HS-27A (cell line): ENCODE data around the gene POTEH.
"Not testable (repeated sequence)": the region's sequence is repeated elsewhere in the genome, so short reads cannot be mapped to it uniquely, and the experiment has no call there.

Experiments used
- DNase-seq: peaks from one replicate; pipeline ENCODE4 v3.0.0-alpha.2; 2012; ENCODE audit warnings: low read depth, missing footprints

The POTEH gene

DNA sequence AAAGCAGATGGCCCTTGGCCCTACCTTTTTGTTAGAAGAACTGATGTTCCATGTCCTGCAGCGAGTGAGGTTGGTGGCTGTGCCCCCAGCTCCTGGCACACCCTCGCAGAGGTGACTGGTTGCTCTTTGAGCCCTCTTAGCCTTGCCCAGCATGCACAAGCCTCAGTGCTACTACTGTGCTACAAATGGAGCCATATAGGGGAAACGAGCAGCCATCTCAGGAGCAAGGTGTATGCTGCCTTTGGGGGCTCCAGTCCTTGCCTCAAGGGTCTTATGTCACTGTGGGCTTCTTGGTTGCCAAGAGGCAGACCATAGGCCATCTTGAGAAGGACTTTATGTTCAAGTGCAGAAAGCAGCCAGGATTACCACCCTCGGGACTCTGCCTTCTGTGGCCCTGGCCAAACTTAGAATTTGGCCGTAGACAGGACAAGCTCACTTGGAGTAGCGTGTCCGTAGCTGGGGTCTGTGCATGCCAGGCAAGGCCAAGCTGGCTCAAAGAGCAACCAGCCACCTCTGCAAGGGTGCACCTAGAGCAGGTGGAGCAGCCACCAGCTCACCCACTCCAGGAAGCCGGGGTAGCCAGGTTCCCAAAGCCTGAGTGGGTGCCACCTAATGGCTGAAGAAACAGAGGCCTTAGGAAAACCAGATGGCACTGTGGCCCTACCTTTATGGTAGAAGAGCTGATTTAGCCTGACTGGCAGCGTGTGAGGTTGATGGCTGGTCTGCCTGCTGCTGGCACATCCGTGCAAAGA lies 48.5 kb downstream of the POTEH start:
- not testable (repeated sequence) for DNase-seq

DNA sequence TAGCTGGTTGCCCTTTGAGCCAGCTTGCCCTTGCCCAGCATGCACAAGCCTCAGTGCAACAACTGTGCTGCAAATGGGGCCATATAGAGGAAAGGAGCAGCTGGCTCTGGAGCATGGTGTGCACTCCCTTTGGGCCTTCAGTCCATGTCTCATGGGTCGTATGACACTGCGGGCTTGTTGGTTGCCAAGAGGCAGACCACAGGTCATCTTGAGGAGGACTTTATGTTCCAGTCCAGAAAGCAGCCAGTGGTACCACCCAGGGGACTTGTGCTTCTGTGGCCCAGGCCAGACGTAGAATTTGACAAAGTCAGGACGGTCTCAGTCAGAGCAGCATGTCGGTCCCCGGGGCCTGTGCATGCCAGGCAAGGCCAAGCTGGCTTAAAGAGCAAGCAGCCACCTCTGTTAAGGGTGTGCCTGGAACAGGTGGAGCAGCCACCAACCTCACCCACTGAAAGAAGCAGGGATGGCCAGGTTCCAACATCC lies 49.1 kb downstream of the POTEH start:
- not testable (repeated sequence) for DNase-seq

GRCh38 chr22:15747636-15748323 lies 58.0 kb downstream of the POTEH start:
- DNase-seq, result not testable (repeated sequence)

GRCh38 chr22:15749181-15749970 lies 59.5 kb downstream of the POTEH start:
- not testable (repeated sequence) for DNase-seq

DNA sequence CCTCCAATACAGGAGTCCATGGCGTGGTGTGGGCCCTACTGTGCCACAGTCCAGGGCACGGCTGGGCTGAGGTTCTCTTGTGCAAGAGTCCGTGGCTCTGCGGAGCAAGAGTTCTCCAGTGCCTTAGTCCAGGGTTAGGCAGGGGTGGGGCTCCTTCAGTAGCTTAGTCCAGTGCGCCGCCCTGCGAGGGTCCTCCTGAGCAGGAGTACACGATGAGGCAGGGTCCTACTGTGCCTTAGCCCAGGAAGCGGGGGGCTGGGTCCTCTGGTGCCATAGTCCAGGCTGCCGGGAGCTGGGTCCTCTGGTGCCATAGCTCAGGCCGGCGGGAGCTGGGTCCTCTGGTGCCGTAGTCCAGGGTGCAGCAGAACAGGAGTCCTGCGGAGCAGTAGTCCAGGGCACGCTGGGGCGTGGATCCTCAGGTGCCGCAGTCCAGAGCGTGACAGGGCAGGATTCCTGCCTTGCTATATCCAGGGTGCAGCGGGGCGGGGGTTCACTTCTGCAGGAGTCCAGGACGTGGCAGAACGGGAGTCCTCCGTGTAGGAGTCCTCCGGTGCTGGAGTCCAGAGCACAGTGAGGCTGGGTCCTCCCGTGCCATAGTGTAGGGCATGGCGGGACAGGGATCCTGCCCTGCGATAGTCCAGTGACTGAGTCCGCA lies 69.7 kb downstream of the POTEH start:
- not testable (repeated sequence) for DNase-seq

DNA sequence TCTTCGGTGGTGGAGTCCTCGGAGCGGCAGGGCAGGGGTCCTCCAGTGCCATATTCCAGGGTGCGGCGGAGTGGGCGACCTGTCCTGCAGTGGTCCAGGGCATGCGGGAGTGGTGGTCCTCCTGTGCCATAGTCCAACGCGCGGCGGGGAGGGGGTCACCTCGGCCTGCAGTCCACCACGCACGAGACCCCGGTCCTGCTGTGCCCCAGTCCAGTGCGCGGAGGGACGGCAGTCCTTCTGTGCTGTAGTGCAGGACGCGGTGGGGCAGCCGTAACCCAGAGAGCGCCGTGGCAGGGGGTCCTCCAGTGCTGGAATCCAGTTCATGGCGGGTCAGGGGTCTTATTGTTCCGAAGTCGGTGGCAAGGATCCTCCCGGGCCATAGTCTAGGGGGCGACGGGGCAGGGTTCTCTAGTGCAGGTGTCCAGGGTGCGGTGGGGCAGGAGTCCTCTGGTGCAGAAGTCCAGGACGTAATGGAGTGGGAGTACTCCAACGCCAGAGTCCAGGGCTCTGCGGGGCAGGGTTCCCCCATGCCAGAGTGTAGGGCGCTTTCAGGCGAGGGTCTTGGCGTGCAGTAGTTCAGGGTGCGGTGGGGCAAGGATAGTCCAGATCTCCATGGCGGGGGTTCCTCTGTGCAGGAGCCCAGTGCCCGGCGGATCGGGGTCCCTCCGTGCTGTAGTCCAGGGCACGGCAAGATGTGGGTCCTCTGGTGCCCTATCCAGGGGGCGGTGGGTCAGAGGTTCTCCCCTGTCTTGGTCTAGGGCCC lies 70.7 kb downstream of the POTEH start:
- DNase-seq, result not testable (repeated sequence)

DNA sequence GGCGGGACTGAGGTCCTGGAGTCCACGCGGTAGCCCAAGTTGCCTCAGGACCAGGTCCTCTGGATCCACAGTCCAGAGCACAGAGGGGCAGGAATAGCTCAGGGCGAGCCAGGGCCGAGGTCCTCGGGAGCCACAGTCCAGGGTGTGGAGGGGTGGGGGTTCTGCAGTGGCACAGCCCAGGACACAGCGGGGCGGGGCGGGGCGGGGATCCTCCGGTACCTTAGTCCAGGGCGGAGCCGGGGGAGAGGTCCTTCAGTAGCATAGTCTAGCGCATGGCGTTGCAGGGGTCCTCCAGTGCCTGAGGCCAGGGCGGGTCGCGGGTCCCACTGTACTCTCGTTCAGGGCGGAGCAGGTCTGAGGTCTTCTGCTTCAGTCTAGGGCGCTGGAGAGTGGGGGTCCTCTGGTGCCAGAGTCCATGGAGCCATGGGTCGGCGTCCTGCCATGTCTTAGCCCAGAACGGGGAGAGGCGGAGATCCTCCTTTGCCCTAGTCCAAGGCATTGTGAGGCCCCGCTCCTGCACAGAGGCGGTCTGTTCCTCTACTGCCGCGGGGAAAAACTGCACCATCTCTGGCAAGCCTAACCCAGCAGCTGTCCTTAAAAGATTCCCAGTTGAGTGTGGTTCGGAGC lies 71.4 kb downstream of the POTEH start:
- DNase-seq, result not testable (repeated sequence)

DNA sequence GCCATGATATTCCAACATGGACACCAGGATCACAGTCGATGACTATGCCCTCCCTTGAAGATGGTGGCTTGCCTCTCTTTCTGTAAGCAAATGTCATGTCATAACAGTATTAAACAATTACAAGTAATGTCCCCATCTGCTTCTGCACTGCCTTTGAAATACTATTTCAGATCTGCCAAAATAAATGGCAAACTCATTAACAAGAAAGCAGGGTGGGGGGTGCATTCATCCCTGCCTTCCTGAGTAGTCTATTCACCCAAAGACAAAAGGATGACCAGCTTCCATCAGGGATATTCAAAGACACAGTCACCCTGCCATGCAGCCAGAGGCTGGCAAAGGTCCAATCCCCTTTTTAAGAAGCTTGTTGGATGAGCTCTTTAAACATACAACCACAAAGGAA lies 73.7 kb downstream of the POTEH start:
- DNase-seq, result not testable (repeated sequence)
